COR-L47 (cell line): ENCODE results near the gene SCARF2.
A peak's percentile ranks its signal among the peaks of the same experiment; 100 is the strongest.
"Not testable (repeated sequence)": the region's sequence is repeated elsewhere in the genome, so short reads cannot be mapped to it uniquely, and the experiment has no call there.

Experiments
- DNase-seq: peaks from one replicate; lab custom pipeline; 2025; lab: John Stamatoyannopoulos, UW

SCARF2 gene

DNA sequence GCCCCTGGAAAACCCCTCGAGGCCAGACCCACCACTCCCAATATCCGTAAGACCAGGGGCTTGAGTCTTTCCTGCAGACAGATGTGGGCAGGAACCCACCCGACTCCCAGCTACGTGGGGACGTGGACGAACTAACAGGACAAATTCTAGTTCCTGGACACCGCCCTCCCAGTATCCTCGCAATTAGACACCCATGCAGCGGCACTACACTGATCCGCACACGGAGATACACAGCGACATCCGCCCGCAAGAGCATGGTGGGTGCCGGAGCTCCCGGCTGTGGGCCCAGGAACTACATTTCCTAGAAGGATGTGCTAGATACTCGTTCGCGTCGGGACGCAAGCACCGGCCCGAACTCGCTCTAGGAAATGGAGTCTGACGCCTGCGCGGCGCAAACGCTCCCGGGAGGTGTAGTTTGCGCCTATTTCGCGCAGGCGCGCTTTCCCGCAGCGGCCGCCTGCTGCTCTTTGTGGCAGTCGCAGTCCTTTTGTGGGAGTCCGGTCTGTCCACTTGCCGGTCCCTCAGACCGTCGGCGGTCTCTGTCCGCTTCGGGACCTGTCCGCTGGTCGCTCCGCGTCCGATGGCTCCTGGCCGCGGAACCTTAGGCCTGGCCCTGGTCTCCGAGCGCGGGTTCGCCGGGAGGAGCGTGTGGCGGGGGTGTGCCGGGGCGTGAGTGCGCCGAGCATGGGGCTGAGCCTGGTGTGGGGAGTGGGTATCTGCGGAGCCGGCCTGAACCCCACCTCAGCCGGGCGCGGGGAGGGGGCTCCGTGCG, 43.7 kb downstream of the SCARF2 start, which contains the start of gene ZNF74:
Gene ZNF74 (plus strand): TSS at position 447 of the 772 bp plus-strand sequence. CDS start 478 bp downstream, outside the sequence.
- peak; percentile 93 for DNase-seq

DNA sequence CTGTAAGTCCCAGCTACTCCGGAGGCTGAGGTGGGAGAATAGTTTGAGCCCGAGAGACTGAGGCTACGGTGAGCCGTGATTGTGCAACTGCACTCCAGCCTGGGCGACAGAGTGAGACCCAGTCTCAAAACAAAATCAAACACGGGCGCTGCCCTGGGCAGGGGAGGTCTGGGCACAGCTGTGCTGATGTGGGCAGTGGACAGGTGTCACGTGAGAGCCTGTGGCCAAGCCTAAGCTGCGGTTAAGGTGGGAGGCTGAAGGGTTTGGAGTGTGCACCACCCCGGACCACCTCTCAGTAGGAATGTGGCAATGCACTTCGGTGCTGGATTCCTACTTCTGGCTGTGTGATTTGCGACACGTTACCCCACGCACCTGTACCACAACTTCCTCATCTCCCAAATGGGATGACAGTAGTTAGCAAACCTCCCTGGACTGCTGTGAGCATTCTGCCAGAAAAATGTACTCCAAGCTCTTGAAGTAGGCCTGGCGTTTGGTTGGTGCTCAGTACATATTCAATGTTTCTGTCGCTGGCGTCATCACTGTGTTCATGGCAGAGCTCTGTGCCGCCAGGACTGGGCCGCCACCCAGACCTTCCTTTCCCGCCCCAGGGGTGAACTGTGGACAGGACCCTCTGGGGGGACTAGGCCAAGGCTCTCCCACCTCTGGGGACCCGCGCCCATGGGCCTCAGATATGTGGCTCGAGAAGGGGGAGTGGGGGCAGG, 44.5 kb downstream of the SCARF2 start:
- no peak for DNase-seq

DNA sequence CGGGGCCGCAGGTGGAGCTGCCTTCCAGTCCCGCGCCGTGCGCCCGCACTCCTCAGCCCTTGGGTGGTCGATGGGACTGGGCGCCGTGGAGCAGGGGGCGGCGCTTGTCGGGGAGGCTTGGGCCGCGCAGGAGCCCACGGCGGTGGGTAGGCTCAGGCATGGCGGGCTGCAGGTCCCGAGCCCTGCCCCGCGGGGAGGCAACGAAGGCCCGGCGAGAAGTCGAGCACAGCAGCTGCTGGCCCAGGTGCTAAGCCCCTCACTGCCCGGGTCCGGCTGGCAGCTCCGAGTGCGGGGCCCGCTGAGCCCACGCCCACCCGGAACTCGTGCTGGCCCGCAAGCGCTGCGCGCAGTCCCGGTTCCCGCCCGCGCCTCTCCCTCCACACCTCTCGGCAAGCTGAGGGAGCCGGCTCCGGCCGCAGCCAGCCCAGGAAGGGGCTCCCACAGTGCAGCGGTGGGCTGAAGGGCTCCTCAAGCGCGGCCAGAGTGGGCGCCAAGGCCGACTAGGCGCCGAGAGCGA, 45.2 kb downstream of the SCARF2 start:
- not testable (repeated sequence) for DNase-seq

DNA sequence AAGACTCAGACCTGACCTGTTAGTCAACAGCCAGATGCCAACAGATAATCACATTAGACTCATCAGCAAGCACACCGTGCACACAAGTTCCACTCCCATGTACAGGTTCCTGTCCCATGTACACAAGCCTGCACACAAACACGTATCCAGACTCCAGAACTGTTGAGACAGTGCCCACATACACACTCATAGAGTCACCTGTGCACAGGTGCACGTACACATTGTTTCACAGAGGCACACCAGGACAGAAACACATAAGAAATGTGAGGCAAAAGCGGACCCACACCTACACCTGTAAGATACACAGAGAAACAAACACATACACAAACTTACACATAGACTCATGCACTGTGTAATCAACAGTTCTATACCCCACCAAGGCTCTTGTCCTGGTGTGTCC, 46.4 kb downstream of the SCARF2 start:
- no peak for DNase-seq

DNA sequence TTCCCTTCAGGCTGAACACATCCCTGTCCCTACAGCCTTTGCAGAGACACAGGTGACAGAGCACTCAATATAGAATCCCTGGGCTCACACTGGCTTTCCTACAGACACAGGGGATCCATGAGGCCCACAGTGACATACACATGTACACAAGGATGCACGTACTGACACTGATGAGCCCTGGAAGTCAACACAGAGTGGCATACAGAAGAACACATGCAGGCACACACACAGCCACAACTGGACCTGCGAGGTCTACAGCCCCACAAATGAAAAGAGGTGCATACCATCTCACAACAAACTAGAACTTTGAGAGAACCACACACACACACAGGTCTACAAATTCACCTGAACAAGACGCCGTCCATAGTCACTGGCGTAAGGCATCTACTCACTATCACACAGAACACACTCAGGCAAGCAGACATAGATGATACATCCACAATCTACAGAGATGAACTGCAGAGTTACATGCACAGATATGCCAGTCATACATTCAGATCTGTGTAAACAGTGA, 47.2 kb downstream of the SCARF2 start:
- no peak for DNase-seq

DNA sequence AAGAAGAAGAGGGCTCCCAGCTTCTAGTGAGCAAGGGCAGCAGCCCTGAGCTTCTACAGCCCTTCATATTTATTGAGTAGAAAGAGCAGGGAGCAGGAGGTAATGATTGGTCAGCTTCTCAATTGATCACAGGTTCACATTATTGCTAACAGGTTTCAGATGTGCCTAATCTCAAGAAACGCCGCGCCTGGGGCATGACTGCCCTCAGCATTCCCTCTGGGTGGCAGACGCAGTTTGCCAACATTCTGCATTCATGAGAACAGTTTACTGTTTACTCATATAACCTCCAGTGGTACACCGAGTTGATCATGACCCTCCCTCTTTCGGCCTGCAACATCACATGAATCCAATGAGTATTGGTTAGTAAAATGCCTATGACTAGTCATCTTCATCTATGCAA, 48.3 kb downstream of the SCARF2 start:
- DNase-seq, result no peak

DNA sequence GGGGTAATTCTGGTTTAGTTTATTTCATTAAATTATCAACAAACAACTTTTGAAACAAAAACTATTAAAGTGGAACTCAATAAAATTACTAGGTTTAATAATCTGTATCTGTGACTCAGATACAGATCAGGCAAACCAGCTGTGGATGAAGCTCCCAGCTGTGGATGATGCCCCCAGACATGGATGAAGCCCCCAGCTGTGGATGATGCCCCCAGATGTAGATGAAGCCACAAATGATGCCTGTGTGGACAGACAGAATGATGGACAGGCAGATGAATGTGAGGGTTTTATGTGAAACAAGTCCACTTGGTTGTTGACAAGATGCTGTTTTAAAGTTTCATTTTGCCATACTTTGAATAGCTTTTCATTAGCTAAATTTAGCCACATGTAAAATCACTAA, 49.4 kb downstream of the SCARF2 start:
- DNase-seq, result no peak

DNA sequence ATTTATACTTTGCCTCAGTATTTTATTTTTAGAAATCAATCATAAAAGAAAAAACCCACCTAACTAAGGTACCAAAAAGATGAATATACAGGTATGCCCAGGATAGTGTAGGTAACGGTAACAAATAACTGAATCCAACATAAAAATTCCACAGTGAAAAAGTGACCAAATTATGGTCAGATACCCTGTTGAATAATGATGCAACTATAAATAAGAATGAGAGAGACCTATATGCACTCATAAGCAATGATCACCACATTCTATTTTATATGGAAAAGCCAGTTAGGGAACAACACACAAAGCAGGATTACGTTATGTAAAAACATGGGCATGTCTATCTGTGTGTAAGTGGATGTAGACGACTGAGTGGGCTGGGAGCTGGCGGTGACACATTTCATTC, 50.7 kb downstream of the SCARF2 start:
- no peak for DNase-seq

DNA sequence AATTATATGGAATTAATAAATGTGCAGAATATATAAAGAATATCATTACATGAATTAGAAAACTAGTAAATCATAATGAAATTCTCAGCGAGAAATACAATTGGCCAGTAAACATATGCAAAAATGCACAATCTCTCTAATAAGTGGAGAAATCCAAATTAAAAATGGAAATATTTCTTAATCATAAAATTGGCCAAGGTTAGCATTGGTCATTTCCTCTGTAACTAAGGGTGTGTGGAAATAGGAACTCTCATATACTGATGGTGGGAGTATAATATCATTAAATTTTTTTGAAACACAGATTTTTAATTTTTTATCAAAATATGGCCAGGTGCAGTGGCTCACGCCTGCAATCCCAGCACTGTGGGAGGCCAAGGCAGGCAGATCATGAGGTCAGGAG, 51.3 kb downstream of the SCARF2 start:
- no peak for DNase-seq

DNA sequence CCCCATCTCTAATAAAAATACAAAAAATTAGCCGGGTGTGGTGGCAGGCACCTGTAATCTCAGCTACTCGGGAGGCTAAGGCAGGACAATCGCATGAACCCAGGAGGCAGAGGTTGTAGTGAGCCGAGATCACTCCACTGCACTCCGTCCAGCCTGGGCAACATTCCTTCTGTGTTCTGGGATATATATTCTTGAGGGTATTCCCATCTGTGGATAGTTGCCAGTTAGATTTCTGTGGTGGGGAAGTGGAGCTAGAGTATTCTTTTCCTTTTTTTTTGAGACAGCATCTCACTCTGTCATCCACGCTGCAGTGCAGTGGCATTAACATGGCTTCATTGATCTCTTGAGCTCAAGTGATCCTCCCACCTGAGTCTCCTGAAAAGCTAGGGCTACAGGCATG, 52.8 kb downstream of the SCARF2 start:
- no peak for DNase-seq

DNA sequence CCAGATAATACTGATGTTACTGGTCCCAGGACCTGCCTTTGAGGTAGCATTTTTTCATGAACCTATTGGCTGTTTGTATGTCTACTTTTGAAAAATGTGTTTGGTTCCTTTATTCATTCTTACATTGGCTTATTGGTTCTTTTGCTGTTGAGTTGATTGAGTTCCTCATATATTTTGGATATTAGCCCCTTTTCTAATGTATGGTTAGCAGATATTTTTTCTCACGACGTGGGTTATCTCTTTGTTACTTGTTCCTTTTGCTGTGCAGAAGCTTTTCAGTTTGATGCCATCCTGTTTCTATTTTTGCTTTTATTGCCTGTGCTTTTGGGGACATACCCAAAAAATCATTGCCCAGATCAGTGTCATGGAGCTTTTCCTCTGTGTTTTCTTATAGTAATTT, 53.5 kb downstream of the SCARF2 start:
- DNase-seq, result no peak

DNA sequence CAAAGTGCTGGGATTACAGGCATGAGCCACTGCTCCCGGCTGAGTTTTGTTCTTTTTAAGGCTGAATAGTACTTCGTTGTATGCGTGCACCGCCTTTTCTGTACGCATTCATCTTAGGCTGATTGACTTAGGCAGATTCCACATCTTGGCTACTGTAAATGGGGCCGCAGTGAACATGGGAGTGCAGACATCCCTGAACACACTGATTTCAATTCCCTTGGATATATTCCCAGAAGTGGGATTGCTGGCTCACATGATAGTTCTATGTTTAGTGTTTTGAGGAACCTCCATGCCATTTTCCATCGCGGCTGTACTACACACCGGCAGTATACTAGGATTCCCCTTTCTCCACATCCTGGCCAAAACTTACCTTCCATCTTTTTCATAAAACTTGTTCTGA, 54.1 kb downstream of the SCARF2 start:
- DNase-seq, result no peak

DNA sequence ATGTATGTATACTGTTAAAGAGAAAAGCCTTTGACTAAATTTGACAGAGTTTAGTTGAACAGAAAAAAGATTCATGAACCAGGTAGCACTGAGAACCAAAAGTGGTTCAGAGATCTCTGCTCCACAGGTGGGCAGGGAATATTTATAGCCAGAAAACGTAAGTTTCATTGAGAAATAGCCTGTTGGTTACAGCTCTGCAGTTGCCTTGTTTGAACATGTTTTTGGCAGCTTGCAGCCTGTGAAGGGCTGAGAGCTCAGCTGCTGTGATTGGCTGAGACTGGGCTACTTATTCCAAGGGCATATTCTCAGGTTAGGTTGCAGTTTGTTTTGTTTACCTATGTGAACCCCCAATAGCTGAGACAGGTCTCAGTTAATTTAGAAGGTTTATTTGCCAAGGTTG, 57.1 kb downstream of the SCARF2 start:
- no peak for DNase-seq

DNA sequence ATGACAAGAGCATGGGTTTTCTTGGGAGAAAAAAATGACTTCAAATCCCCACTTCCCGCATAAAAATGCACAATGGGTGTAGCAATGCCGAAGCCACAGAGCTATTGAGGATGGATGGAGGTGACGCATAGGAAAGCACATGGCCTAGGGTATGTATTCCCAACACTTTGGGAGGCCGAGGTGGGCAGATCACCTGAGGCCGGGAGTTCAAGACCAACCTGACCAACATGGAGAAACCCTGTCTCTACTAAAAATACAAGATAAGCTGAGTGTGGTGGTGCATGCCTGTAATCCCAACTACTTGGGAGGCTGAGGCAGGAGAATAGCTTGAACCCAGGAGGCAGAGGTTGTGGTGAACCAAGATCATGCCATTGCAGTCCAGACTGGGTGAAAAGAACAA, 58.9 kb downstream of the SCARF2 start:
- not testable (repeated sequence) for DNase-seq

DNA sequence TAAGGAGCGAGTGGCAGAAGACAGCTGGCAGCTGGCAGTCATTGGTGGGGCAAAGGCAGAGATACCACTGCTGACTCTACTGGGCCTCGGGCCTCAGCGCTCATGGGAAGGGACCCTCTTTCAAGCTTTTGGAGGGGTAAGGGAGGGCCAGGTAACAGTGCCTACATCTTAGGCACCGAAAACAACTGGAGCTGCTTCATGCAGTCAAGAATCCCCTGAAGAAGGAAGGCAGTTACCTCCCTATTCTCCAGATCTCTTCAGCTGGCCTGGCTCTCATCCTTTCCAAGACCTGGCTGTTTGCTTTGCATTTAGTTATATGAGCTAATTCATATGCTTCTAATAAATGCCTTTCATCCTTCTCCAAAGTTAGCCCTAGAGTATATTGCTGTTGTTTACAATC, 59.5 kb downstream of the SCARF2 start:
- DNase-seq, result no peak

DNA sequence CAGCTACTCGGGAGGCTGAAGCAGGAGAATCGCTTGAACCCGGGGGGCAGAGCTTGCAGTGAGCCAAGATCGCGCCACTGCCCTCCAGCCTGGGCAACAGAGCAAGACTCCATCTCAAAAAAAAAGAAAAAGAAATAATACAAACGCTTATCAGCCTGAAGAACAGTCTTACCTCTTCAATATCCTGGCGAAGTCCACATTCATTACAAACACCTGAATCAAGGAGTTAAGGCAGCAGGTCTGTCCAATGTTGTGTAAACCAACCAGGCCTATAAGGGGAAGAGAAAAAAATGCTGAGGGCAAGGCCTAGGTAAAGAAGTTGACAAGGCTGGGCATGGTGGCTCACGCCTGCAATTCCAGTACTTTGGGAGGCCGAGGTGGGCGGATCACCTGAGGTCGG, 60.6 kb downstream of the SCARF2 start:
- not testable (repeated sequence) for DNase-seq

DNA sequence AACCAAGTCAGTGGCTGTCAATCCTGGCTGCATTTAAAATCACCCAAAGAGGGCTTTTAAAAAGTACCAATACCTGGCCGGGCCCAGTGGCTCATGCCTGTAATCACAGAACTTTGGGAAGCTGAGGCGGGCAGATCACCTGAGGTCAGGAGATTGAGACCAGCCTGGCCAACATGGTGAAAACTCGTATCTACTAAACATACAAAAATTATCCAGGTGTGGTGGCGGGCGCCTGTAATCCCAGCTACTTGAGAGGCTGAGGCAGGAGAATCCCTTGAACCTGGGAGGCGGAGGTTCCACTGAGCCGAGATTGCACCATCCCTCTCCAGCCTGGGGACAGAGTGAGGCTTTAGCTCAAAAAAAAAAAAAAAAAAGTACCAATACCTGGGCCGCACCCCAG, 61.3 kb downstream of the SCARF2 start:
- not testable (repeated sequence) for DNase-seq
